Ramos (cell line): Measurements from ENCODE around the gene FAM25A.

Experiments
- in situ Hi-C: fragments of 300-500 bp; cut with MboI; formaldehyde crosslinking; loops from one replicate; pipeline ENCODE4 v1.14.3; 2022; ENCODE audit warnings: low sequenced_read_pairs; ENCODE audit not compliant: unreplicated experiment

The FAM25A gene

DNA sequence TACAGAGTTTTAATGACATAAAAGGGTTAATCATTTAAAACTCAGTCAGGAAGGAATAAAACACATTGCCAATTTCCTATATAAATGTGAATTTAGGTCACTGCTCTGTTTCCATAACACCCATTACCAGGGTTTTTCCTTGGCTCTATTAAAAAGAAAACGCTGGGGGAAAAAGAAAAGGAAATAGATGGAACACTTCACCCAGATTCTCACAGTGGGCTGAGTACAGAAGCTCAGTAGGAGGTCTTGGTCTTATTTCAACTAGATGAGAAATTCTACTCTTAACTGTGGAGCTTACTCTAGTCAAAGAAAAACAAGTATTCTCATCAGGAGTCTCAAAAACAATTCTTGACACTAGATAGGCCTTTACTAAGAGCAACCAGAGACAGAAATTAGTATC is 38.1 kb downstream of the FAM25A start:
- in situ Hi-C loops, result no loop called here

GRCh38 chr10:87059401-87059800 is 39.3 kb downstream of the FAM25A start:
- in situ Hi-C loops, result no loop called here

DNA sequence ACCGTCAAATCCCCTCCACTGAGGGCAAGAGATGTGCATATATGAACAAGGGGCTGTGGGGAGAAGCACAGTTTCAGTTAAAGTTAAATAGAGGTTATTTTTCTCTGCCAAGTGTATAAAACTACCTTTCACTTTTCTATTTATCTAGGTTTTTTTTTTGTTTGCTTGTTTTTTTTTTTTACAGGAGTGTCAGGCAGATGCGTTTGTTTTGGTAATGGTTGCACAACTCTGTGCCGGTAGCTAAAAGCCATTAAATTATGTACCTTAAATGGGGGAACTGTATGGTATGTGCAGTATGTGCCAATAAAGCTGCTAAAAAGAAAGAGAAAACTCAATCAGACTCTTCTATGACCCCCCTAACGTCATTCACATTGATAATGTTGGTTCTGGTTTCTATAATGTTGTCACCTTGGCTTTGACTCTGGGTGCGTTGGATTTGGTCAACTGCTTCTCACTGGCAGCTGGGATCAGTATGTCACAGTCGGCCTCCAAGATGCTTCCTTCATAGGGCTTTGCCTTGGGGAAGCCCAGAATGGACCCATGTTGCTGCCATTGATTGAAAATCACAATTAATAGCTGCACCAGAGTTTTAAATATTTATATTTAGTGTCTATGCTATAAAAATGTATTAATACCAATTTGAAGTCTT is 40.3 kb downstream of the FAM25A start:
- in situ Hi-C loops, result no loop called here

GRCh38 chr10:87064651-87065050 is 44.6 kb downstream of the FAM25A start:
- in situ Hi-C loops, result no loop called here

GRCh38 chr10:87066178-87066577 is 46.1 kb downstream of the FAM25A start:
- in situ Hi-C loops, result no loop called here

DNA sequence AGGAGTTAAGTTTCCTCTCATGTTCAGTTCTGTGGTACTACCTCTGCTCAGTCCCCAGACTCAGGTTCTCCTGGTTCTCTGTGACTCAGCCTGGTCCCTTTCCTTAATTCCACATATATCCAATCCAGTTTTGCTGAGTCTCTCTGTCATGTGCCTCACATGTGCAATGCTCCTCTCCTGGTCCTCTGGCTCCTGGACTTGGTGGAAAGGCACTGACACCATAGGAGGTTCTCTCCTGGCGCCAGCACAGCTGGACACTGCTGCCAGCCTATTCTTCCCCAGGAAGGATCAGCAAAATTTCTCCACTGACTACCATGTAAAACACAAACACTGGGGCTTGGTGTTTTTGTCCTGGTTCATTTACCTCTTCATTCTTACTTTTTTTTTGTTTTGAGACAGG is 46.8 kb downstream of the FAM25A start:
- in situ Hi-C loops, result no loop called here

- in situ Hi-C loops, result no loop called here
These were observed 48.2 kb downstream of the FAM25A start for GRCh38 chr10:87068281-87068680.

GRCh38 chr10:87072449-87072848 is 52.4 kb downstream of the FAM25A start:
- in situ Hi-C loops, result no loop called here
